ENCODE data around the gene GALNT4.

The GALNT4 gene

GRCh38 chr12:89528434-89528833, 3.8 kb upstream of the GALNT4 start:
- Histone ChIP-seq H3K27ac (no peak overlapping the region), H3K9me3 (ENCODE audit: severe bottlenecking) (no peaks in the 10 kb centered on the region), H3K36me3 (peaks cover 12% of the 10 kb centered on the region), H3K27me3 (ENCODE audit: insufficient read depth, low read depth, severe bottlenecking) (no peaks in the 10 kb centered on the region), H3K4me3 (ENCODE audit: low read depth, low read length) (no peak overlapping the region)
- no peak for TF ChIP-seq CTCF (IDR thresholded peaks at IDR 0.05; ENCODE audit: low read depth, low read length)
- DNase-seq = no peak

- no peaks in the 10 kb centered on the region for H3K27me3 ChIP-seq (ENCODE audit: insufficient read depth, low read depth, severe bottlenecking)
- peaks cover 20% of the 10 kb centered on the region for H3K36me3 ChIP-seq
- DNase-seq = peak; percentile 90
- no peaks in the 10 kb centered on the region for H3K9me3 ChIP-seq (ENCODE audit: severe bottlenecking)
- H3K4me3 ChIP-seq (ENCODE audit: low read depth, low read length) = peak within 1 kb of the TSS; percentile 72
- TF ChIP-seq CTCF (IDR thresholded peaks at IDR 0.05; ENCODE audit: low read depth, low read length) = no peak
- H3K27ac ChIP-seq = peak within 1 kb of the TSS; percentile 87
Measured at GRCh38 chr12:89525824-89526770, 1.5 kb upstream of the GALNT4 start, which contains the start of gene POC1B. Gene POC1B (minus strand): TSS chr12:89526047. CDS start chr12:89525895, 152 bp downstream.

- Histone ChIP-seq H3K9me3 (ENCODE audit: severe bottlenecking) (no peaks in the 10 kb centered on the region), H3K36me3 (peaks cover 20% of the 10 kb centered on the region), H3K27ac (peak overlapping the region; percentile 87), H3K27me3 (ENCODE audit: insufficient read depth, low read depth, severe bottlenecking) (no peaks in the 10 kb centered on the region), H3K4me3 (ENCODE audit: low read depth, low read length) (peak overlapping the region; percentile 72)
- TF ChIP-seq CTCF (IDR thresholded peaks at IDR 0.05; ENCODE audit: low read depth, low read length) = no peak
- peak; percentile 42 for DNase-seq
Measured at GRCh38 chr12:89525305-89525823, 768 bp upstream of the GALNT4 start.

- no peak for TF ChIP-seq CTCF (IDR thresholded peaks at IDR 0.05; ENCODE audit: low read depth, low read length)
- Histone ChIP-seq H3K27ac (no peak overlapping the region), H3K9me3 (ENCODE audit: severe bottlenecking) (no peaks in the 10 kb centered on the region), H3K4me3 (ENCODE audit: low read depth, low read length) (no peak overlapping the region), H3K36me3 (peaks cover 20% of the 10 kb centered on the region), H3K27me3 (ENCODE audit: insufficient read depth, low read depth, severe bottlenecking) (no peaks in the 10 kb centered on the region)
- no peak for DNase-seq
Measured at GRCh38 chr12:89523843-89524540, 604 bp downstream of the GALNT4 start.

- no peaks in the 10 kb centered on the region for H3K9me3 ChIP-seq (ENCODE audit: severe bottlenecking)
- TF ChIP-seq CTCF (IDR thresholded peaks at IDR 0.05; ENCODE audit: low read depth, low read length) = no peak
- H3K36me3 ChIP-seq = peaks cover 20% of the 10 kb centered on the region
- no peaks in the 10 kb centered on the region for H3K27me3 ChIP-seq (ENCODE audit: insufficient read depth, low read depth, severe bottlenecking)
- no peak overlapping the region for H3K27ac ChIP-seq
- H3K4me3 ChIP-seq (ENCODE audit: low read depth, low read length) = no peak overlapping the region
- DNase-seq = no peak
Measured at GRCh38 chr12:89523393-89523792, 1.2 kb downstream of the GALNT4 start.
